OCI-LY7 (cell line): ENCODE measurements around the gene CIT. TPM values are rescaled to one million over a fixed set of nuclear protein-coding genes. Genes with fewer than 3 reads are reported as not detected.
A peak's percentile ranks its signal among the peaks of the same experiment; 100 is the strongest.
"Not testable (repeated sequence)": the region's sequence is repeated elsewhere in the genome, so short reads cannot be mapped to it uniquely, and the experiment has no call there.

Source experiments
- BruUV-seq: library from RNA; stranded (reverse); fragments of 400-500 nt; replicated peaks from 2 replicates; lab custom pipeline; 2021; lab: Mats Ljungman, UMichigan
- CTCF ChIA-PET: fragments of 300-600 bp; sonication (Branson Sonifier 250); formaldehyde crosslinking; loops from one replicate; lab custom pipeline; 2022; ENCODE audit warnings: antibody characterized with exemption; ENCODE audit not compliant: unreplicated experiment; lab: Charles Lee
- POLR2A ChIA-PET: fragments of 300-600 bp; sonication (Branson Sonifier 250); formaldehyde crosslinking; loops from one replicate; lab custom pipeline; 2022; ENCODE audit warnings: antibody characterized with exemption; lab: Charles Lee
- DNase-seq: peaks from one replicate; pipeline ENCODE4 v3.0.0-alpha.2; 2015; ENCODE audit warnings: low spot score
- H2AFZ ChIP-seq: fragments of 200-600 bp; sonication (generic), shearing (Covaris generic); 2 replicates; pipeline ENCODE4 v1.6.1; 2014; ENCODE audit warnings: mild to moderate bottlenecking, antibody characterized with exemption, low read length, moderate library complexity
- H3K27ac ChIP-seq: fragments of 200-600 bp; sonication (generic); 2 replicates; pipeline ENCODE4 v1.5.1; 2014; ENCODE audit warnings: mixed run types, low read depth, mild to moderate bottlenecking, moderate library complexity, low read length, inconsistent platforms; ENCODE audit not compliant: poor library complexity, severe bottlenecking
- H3K36me3 ChIP-seq: fragments of 200-600 bp; sonication (generic); 2 replicates; pipeline ENCODE4 v1.6.1; 2014; ENCODE audit warnings: mild to moderate bottlenecking, antibody characterized with exemption, low read length, moderate library complexity, mixed read lengths; ENCODE audit not compliant: insufficient read depth
- H3K4me1 ChIP-seq: fragments of 200-600 bp; sonication (generic); 2 replicates; pipeline ENCODE4 v1.5.1; 2014; ENCODE audit warnings: mild to moderate bottlenecking, low read length; ENCODE audit not compliant: insufficient read depth, poor library complexity, severe bottlenecking
- H3K4me2 ChIP-seq: fragments of 200-600 bp; sonication (generic); 2 replicates; pipeline ENCODE4 v1.6.1; 2014; ENCODE audit warnings: mild to moderate bottlenecking, low read length
- H3K4me3 ChIP-seq: fragments of 200-600 bp; sonication (generic); 2 replicates; pipeline ENCODE4 v1.5.1; 2014; ENCODE audit warnings: mild to moderate bottlenecking, low read depth, low read length; ENCODE audit not compliant: poor library complexity, severe bottlenecking
- H3K79me2 ChIP-seq: fragments of 200-600 bp; sonication (generic); 2 replicates; pipeline ENCODE4 v1.6.1; 2016; ENCODE audit warnings: low read depth, mild to moderate bottlenecking, low read length, moderate library complexity, mixed read lengths; ENCODE audit not compliant: insufficient read depth
- H3K9me2 ChIP-seq: fragments of 200-600 bp; sonication (generic); 2 replicates; pipeline ENCODE4 v1.6.1; 2016; ENCODE audit warnings: mild to moderate bottlenecking, low read length, mixed read lengths; ENCODE audit not compliant: insufficient read depth
- H3K9me3 ChIP-seq: fragments of 200-600 bp; sonication (generic); 2 replicates; pipeline ENCODE4 v1.6.1; 2014; ENCODE audit warnings: mild to moderate bottlenecking, mixed run types, low read length, mixed read lengths
- H4K20me1 ChIP-seq: fragments of 200-600 bp; sonication (generic); 2 replicates; pipeline ENCODE4 v1.6.1; 2014; ENCODE audit warnings: mild to moderate bottlenecking, antibody characterized with exemption, low read length, moderate library complexity, mixed read lengths; ENCODE audit not compliant: insufficient read depth
- CTCF ChIP-seq: fragments of 200-600 bp; sonication (generic); conservative IDR thresholded peaks from 2 replicates; pipeline ENCODE4 v1.5.1; 2014; ENCODE audit warnings: mild to moderate bottlenecking, antibody characterized with exemption, low read length, moderate library complexity, mixed read lengths
- EZH2phosphoT487 ChIP-seq: fragments of 200-600 bp; sonication (generic); IDR thresholded peaks from 2 replicates; pipeline ENCODE4 v1.6.1; 2018; ENCODE audit warnings: low read depth, borderline replicate concordance, mild to moderate bottlenecking, mixed run types, antibody characterized with exemption, low read length, moderate library complexity, mixed read lengths
- intact Hi-C: fragments of 100-400 bp; cut with micrococcal nuclease; formaldehyde crosslinking; loops from one replicate; pipeline ENCODE4 v1.10.0; 2022; ENCODE audit not compliant: unreplicated experiment
- total RNA-seq, 2 experiments: library from RNA; depleted of rRNA in 1 of 2; stranded (reverse); fragments of >200 nt in 1 of 2; shearing (Covaris generic) in 1 of 2; gene quantifications; 2 replicates each; pipeline ENCODE4 v1.2.3, GENCODE V29; 2014 to 2022

The CIT gene
- total RNA-seq, 2 experiments from 2014 or later = 33.4 to 90.1 TPM

GRCh38 chr12:119902084-119902509 is 25.0 kb upstream of the CIT start:
- Histone ChIP-seq H3K36me3 (no peaks in the 10 kb centered on the region), H2AFZ (no peak overlapping the region), H3K9me2 (no peaks in the 10 kb centered on the region), H3K79me2 (no peaks in the 10 kb centered on the region), H3K4me2 (no peak overlapping the region), H3K27ac (no peak overlapping the region), H4K20me1 (no peaks in the 10 kb centered on the region), H3K9me3 (no peaks in the 10 kb centered on the region), H3K4me3 (no peak overlapping the region), H3K4me1 (no peaks in the 10 kb centered on the region)
- TF ChIP-seq EZH2phosphoT487 = no peak
- peak; percentile 93 for TF ChIP-seq CTCF
- ChIA-PET POLR2A (interaction anchor here (0.6 kb wide), 1 partner anchor 473 kb away, joined by 3 read pairs; no protein-coding TSS in a partner anchor), CTCF (no interaction called here)
- intact Hi-C loops = loop anchor here (5.0 to 10.0 kb wide), 2 partner anchors 200 to 457 kb away; no protein-coding TSS in a partner anchor
- BruUV-seq = no TSS peak
- peak; percentile 81 for DNase-seq

GRCh38 chr12:119901670-119902069 is 24.6 kb upstream of the CIT start:
- no peaks in the 10 kb centered on the region for H3K9me3 ChIP-seq
- no peaks in the 10 kb centered on the region for H3K4me1 ChIP-seq
- POLR2A ChIA-PET = no interaction called here
- no peak overlapping the region for H3K27ac ChIP-seq
- no peaks in the 10 kb centered on the region for H3K9me2 ChIP-seq
- H3K79me2 ChIP-seq = no peaks in the 10 kb centered on the region
- H2AFZ ChIP-seq = peak overlapping the region; percentile 47; the same call in 1 of the 2 replicates
- CTCF ChIA-PET = no interaction called here
- intact Hi-C loops = loop anchor here (5.0 to 10.0 kb wide), 2 partner anchors 199 to 457 kb away; no protein-coding TSS in a partner anchor
- H3K4me3 ChIP-seq = no peak overlapping the region
- DNase-seq = no peak
- no TSS peak for BruUV-seq
- TF ChIP-seq EZH2phosphoT487 = no peak
- no peak for TF ChIP-seq CTCF
- no peak overlapping the region for H3K4me2 ChIP-seq
- H4K20me1 ChIP-seq = no peaks in the 10 kb centered on the region
- no peaks in the 10 kb centered on the region for H3K36me3 ChIP-seq

GRCh38 chr12:119894916-119895315 is 17.8 kb upstream of the CIT start:
- ChIA-PET CTCF (no interaction called here), POLR2A (no interaction called here)
- Histone ChIP-seq H3K36me3 (no peaks in the 10 kb centered on the region), H3K4me2 (no peak overlapping the region), H4K20me1 (no peaks in the 10 kb centered on the region), H3K27ac (no peak overlapping the region), H3K9me3 (no peaks in the 10 kb centered on the region), H3K9me2 (no peaks in the 10 kb centered on the region), H3K4me1 (no peaks in the 10 kb centered on the region), H3K4me3 (no peak overlapping the region), H2AFZ (no peak overlapping the region), H3K79me2 (no peaks in the 10 kb centered on the region)
- no peak for DNase-seq
- no TSS peak for BruUV-seq
- TF ChIP-seq EZH2phosphoT487 (no peak), CTCF (no peak)
- intact Hi-C loops = no loop called here

- DNase-seq, intact Hi-C loops, CTCF ChIA-PET, H3K4me2 ChIP-seq, BruUV-seq, H3K4me3 ChIP-seq, H3K36me3 ChIP-seq, H3K4me1 ChIP-seq, H3K79me2 ChIP-seq, H3K9me2 ChIP-seq, H4K20me1 ChIP-seq, H3K9me3 ChIP-seq, H2AFZ ChIP-seq, H3K27ac ChIP-seq, POLR2A ChIA-PET: not testable (repeated sequence)
Observed at GRCh38 chr12:119892611-119893010, 15.5 kb upstream of the CIT start.
